Hypothalamus (tissue), 51 donors: ENCODE data around the gene SEMA4D.

Experiments used
- DNase-seq, 51 donors: peaks; one replicate each; lab custom pipeline; 2025; lab: John Stamatoyannopoulos, UW

SEMA4D gene

GRCh38 chr9:89468281-89468960 is 29.5 kb downstream of the SEMA4D start:
- no peak for DNase-seq

- no peak for DNase-seq
Measured at GRCh38 chr9:89467278-89467625, 30.7 kb downstream of the SEMA4D start.

GRCh38 chr9:89466451-89467277 is 31.2 kb downstream of the SEMA4D start:
- no peak for DNase-seq

GRCh38 chr9:89465726-89466308 is 32.1 kb downstream of the SEMA4D start:
- DNase-seq: no peak

- no peak for DNase-seq
Measured at GRCh38 chr9:89465001-89465451, 32.9 kb downstream of the SEMA4D start.

- no peak for DNase-seq
Measured at GRCh38 chr9:89464300-89464901, 33.5 kb downstream of the SEMA4D start.

- DNase-seq: peak in 13 of 51 donors; percentile 30 to 78 (median 51)
Measured at GRCh38 chr9:89462817-89463683, 34.9 kb downstream of the SEMA4D start.

GRCh38 chr9:89462199-89462598 is 35.7 kb downstream of the SEMA4D start:
- no peak for DNase-seq

- peak in 2 of 51 donors; percentile 27 to 66 for DNase-seq
Measured at GRCh38 chr9:89461265-89461664, 36.6 kb downstream of the SEMA4D start.

- DNase-seq: no peak
Measured at GRCh38 chr9:89460551-89460950, 37.4 kb downstream of the SEMA4D start.

GRCh38 chr9:89458768-89459496 is 39.0 kb downstream of the SEMA4D start:
- no peak for DNase-seq

GRCh38 chr9:89457376-89457855 is 40.5 kb downstream of the SEMA4D start:
- DNase-seq: no peak

GRCh38 chr9:89455356-89455824 is 42.5 kb downstream of the SEMA4D start:
- no peak for DNase-seq

GRCh38 chr9:89454498-89455355 is 43.2 kb downstream of the SEMA4D start:
- peak in 6 of 51 donors; percentile 28 to 46 (median 40) for DNase-seq

GRCh38 chr9:89453452-89453851 is 44.5 kb downstream of the SEMA4D start:
- peak in 32 of 51 donors; percentile 27 to 83 (median 62) for DNase-seq

- no peak for DNase-seq
Measured at GRCh38 chr9:89452561-89452960, 45.4 kb downstream of the SEMA4D start.

- DNase-seq: no peak
Measured at GRCh38 chr9:89450213-89450612, 47.7 kb downstream of the SEMA4D start.

GRCh38 chr9:89449261-89449671 is 48.6 kb downstream of the SEMA4D start:
- peak in 2 of 51 donors; percentile 61 to 62 for DNase-seq
